Activated T-cell treated with anti-CD3 and anti-CD28 coated beads, Interleukin-2, amount 50 U/mL, for 72 hours (primary cell): ENCODE results near the gene HTR6. TPM values are rescaled to one million over a fixed set of nuclear protein-coding genes. Genes with fewer than 3 reads are reported as not detected.
A peak's percentile ranks its signal among the peaks of the same experiment; 100 is the strongest.

ENCODE experiments used
- ATAC-seq, 2 donors: fragments of 150-1000 bp; cut with Tn5 transposase; replicated peaks in 1 of 2; 2 replicates each; pipeline ENCODE4 v1.10.0; 2021; ENCODE audit warnings: moderate library complexity in 2 of 2, mild to moderate bottlenecking in 1 of 2
- DNase-seq, 2 donors: peaks; one replicate each; pipeline ENCODE4 v3.0.0; 2021 to 2022; ENCODE audit warnings: mixed read lengths in 1 of 2
- H3K27ac Mint-ChIP-seq: one replicate; pipeline ENCODE4 v1.8.0; 2022; ENCODE audit warnings: mild to moderate bottlenecking, moderate library complexity, mixed read lengths
- H3K27me3 Mint-ChIP-seq: one replicate; pipeline ENCODE4 v1.8.0; 2022; ENCODE audit warnings: low read depth, mixed read lengths
- H3K36me3 Mint-ChIP-seq, 2 donors: one replicate each; pipeline ENCODE4 v1.8.0; 2022; ENCODE audit warnings: mixed read lengths in 2 of 2, mild to moderate bottlenecking in 1 of 2; ENCODE audit not compliant: insufficient read depth in 2 of 2
- H3K4me1 Mint-ChIP-seq: one replicate; pipeline ENCODE4 v1.8.0; 2022; ENCODE audit warnings: low read depth, mixed read lengths
- H3K4me3 Mint-ChIP-seq, 2 donors: one replicate each; pipeline ENCODE4 v1.8.0; 2022; ENCODE audit warnings: mild to moderate bottlenecking in 2 of 2, mixed read lengths in 2 of 2, moderate library complexity in 2 of 2
- H3K9me3 Mint-ChIP-seq, 2 donors: one replicate each; pipeline ENCODE4 v1.8.0; 2022; ENCODE audit warnings: mixed read lengths in 2 of 2
- total RNA-seq, 2 donors: library from RNA; stranded (reverse); gene quantifications; one replicate each; pipeline ENCODE4 v1.2.3, GENCODE V29; 2022

Gene HTR6
- total RNA-seq, 2 donors from 2014 or later, result 0.32 to 0.55 TPM

DNA sequence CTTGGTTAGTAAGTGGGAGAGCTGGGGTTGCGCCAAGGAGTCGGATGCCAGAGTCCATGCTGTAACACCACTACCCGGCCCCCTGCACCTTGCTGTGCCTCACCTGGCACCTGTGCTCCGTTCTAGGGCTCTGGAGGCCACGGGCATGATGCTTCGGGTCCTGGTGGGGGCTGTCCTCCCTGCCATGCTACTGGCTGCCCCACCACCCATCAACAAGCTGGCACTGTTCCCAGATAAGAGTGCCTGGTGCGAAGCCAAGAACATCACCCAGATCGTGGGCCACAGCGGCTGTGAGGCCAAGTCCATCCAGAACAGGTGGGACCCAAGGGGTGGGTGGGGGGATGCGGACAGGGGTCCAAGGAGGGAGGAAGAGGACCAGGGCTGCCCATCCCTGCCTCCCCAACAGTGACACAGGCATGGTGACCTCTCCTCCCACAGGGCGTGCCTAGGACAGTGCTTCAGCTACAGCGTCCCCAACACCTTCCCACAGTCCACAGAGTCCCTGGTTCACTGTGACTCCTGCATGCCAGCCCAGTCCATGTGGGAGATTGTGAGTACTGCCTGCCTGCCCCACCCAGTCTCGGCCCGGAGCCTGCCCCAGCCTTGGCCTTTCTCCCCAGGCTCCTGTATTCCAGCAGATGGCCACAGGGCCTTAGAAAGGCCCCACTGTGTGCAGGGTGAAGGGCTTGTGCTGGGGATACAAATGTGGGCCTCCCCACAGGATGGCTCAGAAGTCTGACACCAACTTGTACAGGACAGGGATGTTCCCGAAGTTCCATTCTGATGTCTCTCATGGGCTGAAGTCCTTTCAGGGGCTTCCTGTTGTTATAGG lies 9.6 kb upstream of the HTR6 start:
- peaks cover 26% of the 10 kb centered on the region for H3K4me1 Mint-ChIP-seq
- ATAC-seq, result no peak
- no peaks in the 10 kb centered on the region for H3K27me3 Mint-ChIP-seq
- DNase-seq, result no peak
- no peak overlapping the region for H3K27ac Mint-ChIP-seq
- no peak overlapping the region for H3K4me3 Mint-ChIP-seq
- no peaks in the 10 kb centered on the region for H3K36me3 Mint-ChIP-seq
- no peaks in the 10 kb centered on the region for H3K9me3 Mint-ChIP-seq

DNA sequence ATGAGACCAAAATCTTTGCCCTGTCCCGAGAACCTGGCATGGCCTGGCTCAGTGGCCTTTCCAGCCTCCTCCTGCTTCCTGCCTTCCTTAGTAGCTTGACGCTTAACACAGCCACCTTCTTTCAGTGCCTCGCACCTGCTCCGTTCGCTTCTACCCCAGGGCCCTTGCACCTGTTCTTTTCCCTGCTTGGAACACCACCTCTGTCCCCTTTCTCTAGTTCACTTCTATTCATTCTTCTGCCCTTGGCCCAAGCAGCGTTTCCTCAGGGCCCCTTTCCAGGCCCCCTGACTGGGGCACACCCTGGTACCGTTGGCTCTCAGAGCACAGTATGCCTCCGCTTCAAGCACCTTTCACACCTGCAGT lies 9.0 kb upstream of the HTR6 start:
- no peak overlapping the region for H3K4me3 Mint-ChIP-seq
- no peaks in the 10 kb centered on the region for H3K36me3 Mint-ChIP-seq

GRCh38 chr1:19656134-19656779 lies 8.4 kb upstream of the HTR6 start:
- Mint-ChIP-seq H3K27ac (no peak overlapping the region), H3K4me3 (no peak overlapping the region), H3K4me1 (peaks cover 19% of the 10 kb centered on the region), H3K9me3 (no peaks in the 10 kb centered on the region), H3K27me3 (no peaks in the 10 kb centered on the region), H3K36me3 (no peaks in the 10 kb centered on the region)
- no peak for DNase-seq
- no peak for ATAC-seq

More for the DNA sequence above, 9.0 kb upstream of the HTR6 start:
- ATAC-seq (no peak), DNase-seq (no peak)
- Mint-ChIP-seq H3K9me3 (no peaks in the 10 kb centered on the region), H3K4me1 (peaks cover 20% of the 10 kb centered on the region), H3K27ac (no peak overlapping the region), H3K27me3 (no peaks in the 10 kb centered on the region)

GRCh38 chr1:19656780-19657466 lies 7.8 kb upstream of the HTR6 start:
- no peaks in the 10 kb centered on the region for H3K36me3 Mint-ChIP-seq
- ATAC-seq (no peak), DNase-seq (no peak)
- peaks cover 19% of the 10 kb centered on the region for H3K4me1 Mint-ChIP-seq
- no peaks in the 10 kb centered on the region for H3K27me3 Mint-ChIP-seq
- no peak overlapping the region for H3K4me3 Mint-ChIP-seq
- no peak overlapping the region for H3K27ac Mint-ChIP-seq
- H3K9me3 Mint-ChIP-seq, result no peaks in the 10 kb centered on the region

- ATAC-seq (no peak), DNase-seq (no peak)
- H3K9me3 Mint-ChIP-seq, result no peaks in the 10 kb centered on the region
- H3K27ac Mint-ChIP-seq, result no peak overlapping the region
- no peak overlapping the region for H3K4me3 Mint-ChIP-seq
- H3K27me3 Mint-ChIP-seq, result peaks cover under 1% of the 10 kb centered on the region
- peaks cover 19% of the 10 kb centered on the region for H3K4me1 Mint-ChIP-seq
- no peaks in the 10 kb centered on the region for H3K36me3 Mint-ChIP-seq
These were observed 7.2 kb upstream of the HTR6 start for GRCh38 chr1:19657511-19657910.

DNA sequence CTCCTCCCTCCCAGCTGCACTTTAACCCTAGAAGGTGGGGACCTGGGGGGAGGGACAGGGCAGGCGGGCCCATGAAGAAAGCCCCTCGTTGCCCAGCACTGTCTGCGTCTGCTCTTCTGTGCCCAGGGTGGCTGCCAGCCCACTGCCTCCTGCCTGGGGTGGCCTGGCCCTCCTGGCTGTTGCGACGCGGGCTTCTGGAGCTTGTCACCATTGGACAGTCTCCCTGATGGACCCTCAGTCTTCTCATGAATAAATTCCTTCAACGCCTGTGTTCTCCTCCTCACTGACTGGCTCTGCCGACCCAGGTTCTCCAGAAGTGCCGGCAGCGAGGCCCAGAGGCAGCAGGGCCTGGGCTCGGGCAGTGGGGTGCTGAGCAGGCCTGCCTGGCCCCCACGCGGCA lies 6.5 kb upstream of the HTR6 start:
- Mint-ChIP-seq H3K9me3 (no peaks in the 10 kb centered on the region), H3K4me1 (peaks cover 19% of the 10 kb centered on the region), H3K27ac (no peak overlapping the region), H3K4me3 (no peak overlapping the region), H3K36me3 (no peaks in the 10 kb centered on the region), H3K27me3 (peaks cover 7% of the 10 kb centered on the region)
- no peak for DNase-seq
- no peak for ATAC-seq

- ATAC-seq, result no peak
- no peak overlapping the region for H3K27ac Mint-ChIP-seq
- no peaks in the 10 kb centered on the region for H3K9me3 Mint-ChIP-seq
- peak; percentile 45 to 55 for DNase-seq
- H3K4me1 Mint-ChIP-seq, result peaks cover 11% of the 10 kb centered on the region
- no peak overlapping the region for H3K4me3 Mint-ChIP-seq
- H3K27me3 Mint-ChIP-seq, result peaks cover 33% of the 10 kb centered on the region
- H3K36me3 Mint-ChIP-seq, result peaks cover 0 to 2% of the 10 kb centered on the region in 2 donors
These were observed 2.9 kb upstream of the HTR6 start for GRCh38 chr1:19661721-19662228.

DNA sequence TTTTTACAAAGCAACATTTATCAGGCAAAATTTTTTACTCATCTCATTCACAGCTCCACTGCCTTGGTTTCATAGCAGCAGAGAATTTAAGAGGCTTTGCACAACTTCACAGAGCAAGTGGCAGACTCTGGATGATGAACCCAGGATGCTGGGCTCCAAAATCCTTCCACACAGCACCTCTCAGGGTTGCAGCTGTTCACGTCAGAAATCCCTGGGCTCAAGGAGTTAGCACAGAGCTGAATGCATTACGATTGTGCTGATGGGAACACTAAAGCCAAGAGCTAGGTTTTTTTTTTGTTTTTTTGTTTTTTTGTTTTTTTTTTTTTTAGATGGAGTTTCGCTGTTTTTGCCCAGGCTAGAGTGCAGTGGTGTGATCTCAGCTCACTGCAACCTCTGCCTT lies 2.4 kb upstream of the HTR6 start:
- H3K36me3 Mint-ChIP-seq, result peaks cover 0 to 2% of the 10 kb centered on the region in 2 donors
- peaks cover 39% of the 10 kb centered on the region for H3K27me3 Mint-ChIP-seq
- no peak overlapping the region for H3K27ac Mint-ChIP-seq
- DNase-seq (no peak), ATAC-seq (no peak)
- no peak overlapping the region for H3K4me3 Mint-ChIP-seq
- peaks cover 11% of the 10 kb centered on the region for H3K4me1 Mint-ChIP-seq
- no peaks in the 10 kb centered on the region for H3K9me3 Mint-ChIP-seq

GRCh38 chr1:19665186-19665495 lies 466 bp downstream of the HTR6 start:
- Mint-ChIP-seq H3K9me3 (no peaks in the 10 kb centered on the region), H3K36me3 (peaks cover 0 to 2% of the 10 kb centered on the region in 2 donors), H3K27me3 (peaks cover 40% of the 10 kb centered on the region), H3K4me3 (peak overlapping the region; percentile 62 to 85), H3K27ac (no peak overlapping the region), H3K4me1 (no peaks in the 10 kb centered on the region)
- ATAC-seq (peak; percentile 3 to 8), DNase-seq (no peak)

DNA sequence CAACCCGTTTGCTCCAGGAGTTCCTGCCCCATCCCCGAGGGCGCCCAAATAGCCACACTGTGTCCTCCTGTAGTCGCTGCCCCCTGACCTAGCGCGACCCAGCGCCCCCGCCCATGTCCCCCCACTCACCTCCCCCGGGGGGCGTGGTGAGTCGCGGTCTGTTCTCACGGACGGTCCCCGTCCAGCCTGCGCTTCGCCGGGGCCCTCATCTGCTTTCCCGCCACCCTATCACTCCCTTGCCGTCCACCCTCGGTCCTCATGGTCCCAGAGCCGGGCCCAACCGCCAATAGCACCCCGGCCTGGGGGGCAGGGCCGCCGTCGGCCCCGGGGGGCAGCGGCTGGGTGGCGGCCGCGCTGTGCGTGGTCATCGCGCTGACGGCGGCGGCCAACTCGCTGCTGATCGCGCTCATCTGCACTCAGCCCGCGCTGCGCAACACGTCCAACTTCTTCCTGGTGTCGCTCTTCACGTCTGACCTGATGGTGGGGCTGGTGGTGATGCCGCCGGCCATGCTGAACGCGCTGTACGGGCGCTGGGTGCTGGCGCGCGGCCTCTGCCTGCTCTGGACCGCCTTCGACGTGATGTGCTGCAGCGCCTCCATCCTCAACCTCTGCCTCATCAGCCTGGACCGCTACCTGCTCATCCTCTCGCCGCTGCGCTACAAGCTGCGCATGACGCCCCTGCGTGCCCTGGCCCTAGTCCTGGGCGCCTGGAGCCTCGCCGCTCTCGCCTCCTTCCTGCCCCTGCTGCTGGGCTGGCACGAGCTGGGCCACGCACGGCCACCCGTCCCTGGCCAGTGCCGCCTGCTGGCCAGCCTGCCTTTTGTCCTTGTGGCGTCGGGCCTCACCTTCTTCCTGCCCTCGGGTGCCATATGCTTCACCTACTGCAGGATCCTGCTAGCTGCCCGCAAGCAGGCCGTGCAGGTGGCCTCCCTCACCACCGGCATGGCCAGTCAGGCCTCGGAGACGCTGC lies 1.1 kb downstream of the HTR6 start:
- peak; percentile 26 to 36 for ATAC-seq
- Mint-ChIP-seq H3K9me3 (no peaks in the 10 kb centered on the region), H3K36me3 (peaks cover 0 to 2% of the 10 kb centered on the region in 2 donors), H3K4me1 (no peaks in the 10 kb centered on the region), H3K4me3 (peak overlapping the region; percentile 70 to 85), H3K27ac (peak overlapping the region; percentile 3), H3K27me3 (peaks cover 40% of the 10 kb centered on the region)
- DNase-seq, result no peak

- Mint-ChIP-seq H3K4me3 (no peak overlapping the region), H3K9me3 (no peaks in the 10 kb centered on the region), H3K27ac (no peak overlapping the region), H3K27me3 (peaks cover 36% of the 10 kb centered on the region), H3K36me3 (peaks cover 0 to 2% of the 10 kb centered on the region in 2 donors), H3K4me1 (no peaks in the 10 kb centered on the region)
- ATAC-seq (no peak), DNase-seq (no peak)
These were observed 4.2 kb downstream of the HTR6 start for GRCh38 chr1:19668888-19669287.

DNA sequence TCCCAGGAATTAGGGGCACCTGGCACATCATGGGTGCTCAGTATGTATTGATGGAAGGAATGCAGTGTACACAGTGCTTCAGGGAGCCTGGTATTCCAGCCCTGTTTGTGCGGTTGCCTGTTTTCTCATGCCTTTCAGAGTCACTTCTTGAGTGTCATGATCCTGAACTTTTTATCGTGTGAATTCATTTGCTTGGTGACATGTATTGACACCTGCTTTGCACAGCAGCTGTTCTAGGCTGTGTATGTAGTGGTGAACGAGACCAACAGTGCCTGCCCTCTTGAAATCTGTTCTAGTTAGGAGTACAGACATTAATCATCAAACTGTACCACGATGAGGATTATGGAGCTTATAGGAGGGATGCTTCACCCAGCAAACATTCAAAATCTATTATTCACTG lies 6.1 kb downstream of the HTR6 start:
- no peaks in the 10 kb centered on the region for H3K9me3 Mint-ChIP-seq
- peaks cover 32% of the 10 kb centered on the region for H3K27me3 Mint-ChIP-seq
- ATAC-seq, result no peak
- H3K4me3 Mint-ChIP-seq, result no peak overlapping the region
- DNase-seq, result no peak
- H3K27ac Mint-ChIP-seq, result no peak overlapping the region
- peaks cover 0 to 1% of the 10 kb centered on the region in 2 donors for H3K36me3 Mint-ChIP-seq
- H3K4me1 Mint-ChIP-seq, result no peaks in the 10 kb centered on the region
